GM12878 (cell line): ENCODE results near the gene HPD. TPM values are rescaled to one million over a fixed set of nuclear protein-coding genes. Genes with fewer than 3 reads are reported as not detected.

Source experiments
- BMI1 ChIP-seq: fragments of 450-650 bp; IDR thresholded peaks from 2 replicates; pipeline ENCODE4 v1.6.1; 2016; ENCODE audit warnings: mild to moderate bottlenecking, moderate library complexity, borderline replicate concordance
- CREB1 ChIP-seq: IDR thresholded peaks from 2 replicates; pipeline ENCODE4 v1.6.1; 2012; ENCODE audit warnings: low read depth, mild to moderate bottlenecking, inconsistent platforms
- MXI1 ChIP-seq: fragments of 150-350 bp; IDR thresholded peaks from 2 replicates; pipeline ENCODE4 v1.6.1; 2011; ENCODE audit warnings: low read depth, mild to moderate bottlenecking, inconsistent platforms, low read length, improper control_type of control experiment
- MYB ChIP-seq: fragments of 150-350 bp; IDR thresholded peaks from 2 replicates; pipeline ENCODE4 v1.6.1; 2014; ENCODE audit warnings: mild to moderate bottlenecking, low read depth, low read length, borderline replicate concordance
- NFXL1 ChIP-seq: fragments of 450-650 bp; IDR thresholded peaks from 2 replicates; pipeline ENCODE4 v1.6.1; 2017; ENCODE audit warnings: antibody characterized with exemption, mild to moderate bottlenecking, borderline replicate concordance
- NR2F1 ChIP-seq: fragments of 450-650 bp; conservative IDR thresholded peaks from 2 replicates; pipeline ENCODE4 v1.6.1; 2017; ENCODE audit warnings: mild to moderate bottlenecking
- RELB ChIP-seq: fragments of 450-650 bp; IDR thresholded peaks from 2 replicates; pipeline ENCODE4 v1.6.1; 2017; ENCODE audit warnings: low read depth, mild to moderate bottlenecking, moderate library complexity
- REST ChIP-seq: IDR thresholded peaks from 2 replicates; pipeline ENCODE4 v1.6.1; 2012; ENCODE audit warnings: mild to moderate bottlenecking, low read depth, low read length
- SPI1 ChIP-seq: IDR thresholded peaks from 2 replicates; pipeline ENCODE4 v1.6.1; 2011; ENCODE audit warnings: low read depth, mild to moderate bottlenecking, low read length, moderate library complexity, borderline replicate concordance; ENCODE audit not compliant: insufficient read depth
- SUZ12 ChIP-seq: fragments of 200-600 bp; sonication (generic); IDR thresholded peaks from one replicate; pipeline ENCODE4 v1.6.1; 2018; ENCODE audit warnings: antibody characterized with exemption, mild to moderate bottlenecking; ENCODE audit not compliant: unreplicated experiment
- polyA plus RNA-seq, 11 experiments: library from polyadenylated mRNA; depleted of rRNA in 4 of 11; unstranded in 6 of 11; stranded (reverse) in 5 of 11; fragments of >200 nt; fragmentation: Nextera tagmentation in 4 of 11; fragmentation: Illumina TruSeq in 1 of 11; extraction: Ambion mirVana in 4 of 11; extraction: Trizol in 1 of 11; gene quantifications; 1 replicate in 1 of 11; 2 replicates in 10 of 11; pipeline versions ENCODE4 v1.2.1 to v1.2.3, GENCODE V29; 2011 to 2016; ENCODE audit warnings: inconsistent platforms in 2 of 11, missing spikeins in 2 of 11, low read depth in 1 of 11
- total RNA-seq, 4 experiments: library from RNA; depleted of rRNA in 3 of 4; stranded (reverse); fragments of >200 nt in 3 of 4; fragmentation: Illumina TruSeq in 1 of 4; extraction: Trizol in 1 of 4; gene quantifications; 2 replicates each; pipeline versions ENCODE4 v1.2.1 to v1.2.3, GENCODE V29; 2013 to 2021

Gene HPD
- total and polyA plus RNA-seq, 10 of the 15 experiments (the other 5 are each of a cell fraction or from before 2014, with no cell fraction given): 0.04 to 0.69 (median 0.28) TPM; not detected in 7

- TF ChIP-seq MYB: no peak
- TF ChIP-seq NFXL1: no peak
- no peak for TF ChIP-seq REST
- peak; percentile 53; the same call in 1 of the 2 replicates for TF ChIP-seq BMI1
- TF ChIP-seq RELB: no peak
- TF ChIP-seq MXI1: peak; percentile 88
- TF ChIP-seq CREB1: no peak
- no peak for TF ChIP-seq SUZ12
- TF ChIP-seq SPI1: peak; percentile 47; the same call in 1 of the 2 replicates
- TF ChIP-seq NR2F1: no peak
These were observed 52.6 kb downstream of the HPD start (continued) for GRCh38 chr12:121806009-121806545.
